ENCODE data around the gene PARG.
A peak's percentile ranks its signal among the peaks of the same experiment; 100 is the strongest.

Gene PARG

DNA sequence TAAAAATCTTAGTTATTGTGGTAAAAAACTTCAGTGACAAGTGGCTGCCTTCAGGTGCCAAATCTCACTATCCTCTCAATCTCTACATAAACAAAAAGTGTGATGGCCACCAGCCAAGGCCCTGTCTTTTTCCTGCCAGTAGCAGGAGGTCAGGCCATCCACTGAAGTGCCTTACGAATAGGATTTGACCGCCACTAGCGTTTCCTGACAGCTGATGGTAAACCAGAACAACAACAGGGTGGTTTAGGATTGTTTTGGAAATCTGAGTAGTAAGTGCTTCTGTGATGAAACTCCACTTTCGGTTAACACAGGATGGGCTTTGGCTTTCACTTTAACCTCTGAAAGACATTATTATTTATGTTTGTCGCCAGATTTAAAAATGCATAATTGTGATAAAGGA lies 124.0 kb downstream of the PARG start:
- TF ChIP-seq CTCF (IDR thresholded peaks at IDR 0.05; ENCODE audit: low read length, missing control alignments), result no peak
- no peak for DNase-seq (ENCODE audit: low read depth)
- no peak overlapping the region for H3K4me3 ChIP-seq (replicated peaks; ENCODE audit: low read depth, low read length)

GRCh38 chr10:49803988-49804387 lies 137.8 kb downstream of the PARG start:
- H3K4me3 ChIP-seq (replicated peaks; ENCODE audit: low read depth, low read length), result no peak overlapping the region
- DNase-seq (ENCODE audit: low read depth), result peak; percentile 10
- TF ChIP-seq CTCF (IDR thresholded peaks at IDR 0.05; ENCODE audit: low read length, missing control alignments), result no peak

DNA sequence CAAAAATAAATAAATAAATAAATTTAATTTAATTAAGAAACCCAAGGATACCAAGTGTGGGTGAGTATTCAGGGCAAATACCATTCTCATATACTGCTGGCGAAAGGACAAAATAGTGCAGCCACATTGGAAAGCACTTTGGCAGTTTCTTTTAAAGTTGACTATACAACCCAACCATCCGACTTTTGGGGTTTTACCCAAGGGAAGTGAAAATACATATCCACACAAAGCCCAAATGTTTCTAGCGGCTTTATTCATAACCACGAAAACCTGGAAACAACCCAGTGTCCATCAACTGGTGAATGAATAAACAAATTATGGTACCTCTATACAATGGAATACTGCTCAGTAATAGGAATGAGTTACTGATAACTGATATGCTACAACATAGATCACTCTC lies 143.6 kb downstream of the PARG start:
- DNase-seq (ENCODE audit: low read depth), result no peak
- H3K4me3 ChIP-seq (replicated peaks; ENCODE audit: low read depth, low read length), result no peak overlapping the region
- no peak for TF ChIP-seq CTCF (IDR thresholded peaks at IDR 0.05; ENCODE audit: low read length, missing control alignments)

GRCh38 chr10:49791100-49791499 lies 150.7 kb downstream of the PARG start:
- TF ChIP-seq CTCF (IDR thresholded peaks at IDR 0.05; ENCODE audit: low read length, missing control alignments), result no peak
- no peak for DNase-seq (ENCODE audit: low read depth)
- no peak overlapping the region for H3K4me3 ChIP-seq (replicated peaks; ENCODE audit: low read depth, low read length)

- DNase-seq (ENCODE audit: low read depth), result no peak
- H3K4me3 ChIP-seq (replicated peaks; ENCODE audit: low read depth, low read length), result no peak overlapping the region
- TF ChIP-seq CTCF (IDR thresholded peaks at IDR 0.05; ENCODE audit: low read length, missing control alignments), result no peak
Observed at GRCh38 chr10:49784681-49785080, 157.1 kb downstream of the PARG start.

GRCh38 chr10:49783645-49784044 lies 158.2 kb downstream of the PARG start:
- no peak for DNase-seq (ENCODE audit: low read depth)
- no peak overlapping the region for H3K4me3 ChIP-seq (replicated peaks; ENCODE audit: low read depth, low read length)
- TF ChIP-seq CTCF (IDR thresholded peaks at IDR 0.05; ENCODE audit: low read length, missing control alignments), result no peak

DNA sequence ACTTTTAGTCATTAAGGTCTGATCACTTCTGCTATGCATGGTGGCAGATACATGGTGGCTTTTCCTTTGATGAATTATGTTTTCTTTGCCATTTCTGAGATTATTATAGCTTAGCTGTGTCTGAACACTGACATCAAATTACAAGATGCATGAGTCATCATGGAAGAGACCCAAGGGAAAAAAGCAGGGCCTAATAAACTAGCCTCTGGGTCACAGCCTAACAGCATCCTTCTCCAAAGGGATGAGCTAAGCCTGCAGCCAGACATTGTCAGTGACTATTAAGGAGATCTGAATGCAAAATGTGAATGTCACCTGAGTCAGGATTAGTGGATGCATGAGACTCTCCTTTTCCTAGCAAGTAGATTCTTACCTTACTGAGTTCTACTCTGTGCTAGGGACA lies 160.6 kb downstream of the PARG start:
- DNase-seq (ENCODE audit: low read depth), result peak; percentile 7
- no peak for TF ChIP-seq CTCF (IDR thresholded peaks at IDR 0.05; ENCODE audit: low read length, missing control alignments)

More for the DNA sequence above, 160.6 kb downstream of the PARG start:
- no peak overlapping the region for H3K4me3 ChIP-seq (replicated peaks; ENCODE audit: low read depth, low read length)
